NCI-H2107 treated with DMSO at 0.1 percent for 48 hours (cell line): ENCODE data around the gene NRTN.
"Not testable (repeated sequence)": the region's sequence is repeated elsewhere in the genome, so short reads cannot be mapped to it uniquely, and the experiment has no call there.

ENCODE experiments used
- DNase-seq: peaks from one replicate; lab custom pipeline; 2025; ENCODE audit not compliant: unreplicated experiment; lab: John Stamatoyannopoulos, UW

The NRTN gene

GRCh38 chr19:5832527-5833216, 27.8 kb downstream of the NRTN start:
- no peak for DNase-seq

- no peak for DNase-seq
These were observed 33.0 kb downstream of the NRTN start for GRCh38 chr19:5837761-5838352.

GRCh38 chr19:5838353-5839064, 33.6 kb downstream of the NRTN start:
- DNase-seq: no peak

- DNase-seq: no peak
These were observed 34.5 kb downstream of the NRTN start, which contains the start of gene FUT6 for GRCh38 chr19:5839065-5840017. Gene FUT6 (minus strand): TSS chr19:5839702. CDS start chr19:5832567, 7,135 bp downstream.

GRCh38 chr19:5841735-5842111, 36.9 kb downstream of the NRTN start:
- not testable (repeated sequence) for DNase-seq

- no peak for DNase-seq
These were observed 38.5 kb downstream of the NRTN start for GRCh38 chr19:5843295-5843927.

GRCh38 chr19:5844456-5845433, 39.9 kb downstream of the NRTN start:
- DNase-seq: no peak

- DNase-seq: not testable (repeated sequence)
These were observed 43.0 kb downstream of the NRTN start for GRCh38 chr19:5847846-5848245.

GRCh38 chr19:5848621-5849020, 43.8 kb downstream of the NRTN start:
- not testable (repeated sequence) for DNase-seq

- DNase-seq: no peak
These were observed 45.3 kb downstream of the NRTN start for GRCh38 chr19:5850189-5850588.

- DNase-seq: no peak
These were observed 46.0 kb downstream of the NRTN start for GRCh38 chr19:5850743-5851293.

- DNase-seq: no peak
These were observed 46.4 kb downstream of the NRTN start, which contains the start of gene FUT3 for GRCh38 chr19:5851302-5851701. Gene FUT3 (minus strand): TSS chr19:5851449.

- DNase-seq: not testable (repeated sequence)
These were observed 49.3 kb downstream of the NRTN start for GRCh38 chr19:5854121-5854520.

- not testable (repeated sequence) for DNase-seq
These were observed 50.3 kb downstream of the NRTN start for GRCh38 chr19:5855151-5855550.

GRCh38 chr19:5857203-5858081, 52.6 kb downstream of the NRTN start:
- DNase-seq: no peak

- no peak for DNase-seq
These were observed 58.3 kb downstream of the NRTN start for GRCh38 chr19:5863030-5863665.

GRCh38 chr19:5864013-5864720, 59.3 kb downstream of the NRTN start:
- no peak for DNase-seq
